HCT116 (cell line): ENCODE data around the gene LDLR. TPM values are rescaled to one million over a fixed set of nuclear protein-coding genes. Genes with fewer than 3 reads are reported as not detected.

Source experiments
- ATAC-seq: fragments of 200-7000 bp; cut with Tn5 transposase; 2 replicates; pipeline ENCODE4 v1.9.1; 2020; ENCODE audit warnings: mild to moderate bottlenecking, moderate library complexity
- BruUV-seq: library from RNA; stranded (reverse); fragments of 400-500 nt; replicated peaks from 2 replicates; lab custom pipeline; 2021; lab: Mats Ljungman, UMichigan
- CTCF ChIA-PET: fragments of 300-600 bp; sonication (Branson Sonifier 250); formaldehyde crosslinking; loops from one replicate; lab custom pipeline; 2021; ENCODE audit warnings: antibody characterized with exemption; lab: Charles Lee
- POLR2A ChIA-PET: fragments of 300-600, 350-600 bp; sonication (Branson Sonifier 250); formaldehyde crosslinking; loops from one replicate; lab custom pipeline; 2021; ENCODE audit warnings: antibody characterized with exemption; lab: Charles Lee
- RAD21 ChIA-PET, 2 experiments: fragments of 300-600 bp; sonication (Branson Sonifier 250); formaldehyde crosslinking; loops; one replicate each; lab custom pipeline; 2023; ENCODE audit warnings: low total read pairs in 2 of 2; ENCODE audit not compliant: uncharacterized antibody in 2 of 2, unreplicated experiment in 2 of 2, low non-redundant PET in 1 of 2; lab: Charles Lee
- DNase-seq: peaks from one replicate; pipeline ENCODE4 v3.0.0-alpha.2; 2010; ENCODE audit warnings: low read depth, low spot score
- H2AFZ ChIP-seq: fragments of 200-600 bp; shearing (Covaris generic), sonication (generic); 2 replicates; pipeline ENCODE4 v1.6.1; 2017; ENCODE audit warnings: low read depth, mixed run types, mixed read lengths, antibody characterized with exemption, low read length; ENCODE audit not compliant: poor library complexity, severe bottlenecking
- H3K27ac ChIP-seq: 2 replicates; pipeline ENCODE4 v1.5.1; 2012; ENCODE audit warnings: low read depth, low read length
- H3K27me3 ChIP-seq: fragments of 200-600 bp; sonication (generic); 2 replicates; pipeline ENCODE4 v1.6.1; 2016; ENCODE audit warnings: mixed run types, low read length, mixed read lengths; ENCODE audit not compliant: insufficient read depth
- H3K36me3 ChIP-seq, 2 experiments: fragments of 200-500 bp in 1 of 2; fragments of 200-600 bp in 1 of 2; sonication (Bioruptor generic) in 1 of 2; sonication (generic) in 1 of 2; 2 replicates each; pipeline versions ENCODE4 v1.5.1 to v1.6.1; 2014 to 2016; ENCODE audit warnings: low read length in 2 of 2, inconsistent platforms in 1 of 2, mixed read lengths in 1 of 2, mixed run types in 1 of 2; ENCODE audit not compliant: insufficient read depth in 2 of 2, control insufficient read depth in 1 of 2
- H3K4me1 ChIP-seq, 2 experiments: fragments of 200-600 bp in 1 of 2; sonication (generic) in 1 of 2; 2 replicates each; pipeline versions ENCODE4 v1.5.1 to v1.6.1; 2012 to 2017; ENCODE audit warnings: low read length in 2 of 2, inconsistent platforms in 1 of 2, mild to moderate bottlenecking in 1 of 2, mixed read lengths in 1 of 2, mixed run types in 1 of 2, moderate library complexity in 1 of 2; ENCODE audit not compliant: insufficient read depth in 2 of 2, control insufficient read depth in 1 of 2
- H3K4me2 ChIP-seq: fragments of 200-600 bp; sonication (generic); 2 replicates; pipeline ENCODE4 v1.6.1; 2017; ENCODE audit warnings: mixed run types, low read length, mixed read lengths
- H3K4me3 ChIP-seq, 2 experiments: fragments of 200-600 bp in 1 of 2; sonication (generic) in 1 of 2; replicated peaks in 1 of 2; 2 replicates each; pipeline ENCODE4 v1.5.1; 2011 to 2016; ENCODE audit warnings: low read length in 2 of 2, control low read depth in 1 of 2, low read depth in 1 of 2, mild to moderate bottlenecking in 1 of 2, mixed read lengths in 1 of 2, mixed run types in 1 of 2
- H3K79me2 ChIP-seq: fragments of 200-600 bp; sonication (generic); 2 replicates; pipeline ENCODE4 v1.6.1; 2017; ENCODE audit warnings: mild to moderate bottlenecking, mixed run types, low read length, moderate library complexity, mixed read lengths; ENCODE audit not compliant: insufficient read depth
- H3K9ac ChIP-seq: fragments of 200-600 bp; sonication (generic); 2 replicates; pipeline ENCODE4 v1.6.1; 2016; ENCODE audit warnings: low read length, mixed read lengths
- H3K9me2 ChIP-seq: fragments of 200-600 bp; sonication (generic), shearing (Covaris generic); 2 replicates; pipeline ENCODE4 v1.6.1; 2017; ENCODE audit warnings: mixed run types, mild to moderate bottlenecking, moderate library complexity; ENCODE audit not compliant: insufficient read depth
- H3K9me3 ChIP-seq, 2 experiments: fragments of 200-500 bp in 1 of 2; fragments of 200-600 bp in 1 of 2; sonication (Bioruptor generic) in 1 of 2; sonication (generic) in 1 of 2; 2 replicates each; pipeline ENCODE4 v1.6.1; 2014 to 2017; ENCODE audit warnings: low read length in 2 of 2, mixed read lengths in 2 of 2, inconsistent platforms in 1 of 2, low read depth in 1 of 2, mild to moderate bottlenecking in 1 of 2, mixed run types in 1 of 2, moderate library complexity in 1 of 2; ENCODE audit not compliant: control insufficient read depth in 1 of 2, insufficient read depth in 1 of 2
- H4K20me1 ChIP-seq: fragments of 200-600 bp; sonication (generic), shearing (Covaris generic); 2 replicates; pipeline ENCODE4 v1.6.1; 2017; ENCODE audit warnings: mixed run types, mild to moderate bottlenecking, moderate library complexity; ENCODE audit not compliant: insufficient read depth
- ATF3 ChIP-seq: IDR thresholded peaks from 2 replicates; pipeline ENCODE4 v1.6.1; 2012
- JUND ChIP-seq: IDR thresholded peaks from 2 replicates; pipeline ENCODE4 v1.6.1; 2012
- POLR2AphosphoS5 ChIP-seq: IDR thresholded peaks from 2 replicates; pipeline ENCODE4 v1.6.1; 2011; ENCODE audit warnings: mild to moderate bottlenecking, low read depth, low read length, moderate library complexity
- RAD21 ChIP-seq: IDR thresholded peaks from 2 replicates; pipeline ENCODE4 v1.6.1; 2012; ENCODE audit warnings: low read depth, mild to moderate bottlenecking
- REST ChIP-seq: IDR thresholded peaks from 2 replicates; pipeline ENCODE4 v1.6.1; 2012; ENCODE audit warnings: low read depth
- SRF ChIP-seq: IDR thresholded peaks from 2 replicates; pipeline ENCODE4 v1.6.1; 2012; ENCODE audit warnings: low read depth
- YY1 ChIP-seq: IDR thresholded peaks from 2 replicates; pipeline ENCODE4 v1.6.1; 2011; ENCODE audit warnings: low read length, low read depth, moderate library complexity, mild to moderate bottlenecking; ENCODE audit not compliant: insufficient replicate concordance; ENCODE audit errors: extremely low read depth
- intact Hi-C: fragments of 100-400 bp; cut with micrococcal nuclease; formaldehyde crosslinking; loops from 2 replicates; pipeline ENCODE4 v1.10.0; 2022
- total RNA-seq: library from RNA; stranded (reverse); gene quantifications from one replicate; pipeline ENCODE4 v1.2.1, GENCODE V29; 2021; ENCODE audit not compliant: unreplicated experiment

Gene LDLR
- total RNA-seq, 1 experiment from 2014 or later = 92.4 TPM

DNA sequence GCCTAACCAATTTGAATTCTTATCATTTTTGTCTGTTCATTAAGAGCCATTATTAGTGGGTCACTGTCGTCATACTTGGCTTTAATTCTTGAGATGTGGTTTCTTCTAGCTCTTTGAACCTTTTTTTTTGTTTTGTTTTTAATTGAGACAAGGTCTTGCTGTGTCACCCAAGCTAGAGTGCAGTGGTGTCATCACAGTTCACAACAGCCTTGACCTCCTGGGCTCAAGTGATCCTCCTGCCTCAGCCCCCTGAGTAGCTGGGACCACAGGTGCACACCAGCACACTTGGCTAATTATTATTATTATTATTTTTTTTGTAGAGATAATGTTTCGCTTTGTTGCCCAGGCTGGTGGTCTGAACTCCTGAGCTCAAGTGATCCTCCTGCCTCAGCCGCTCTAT is 25.8 kb upstream of the LDLR start:
- no peak for TF ChIP-seq ATF3
- TF ChIP-seq REST = no peak
- ATAC-seq = no peak
- POLR2A ChIA-PET = no interaction called here
- Histone ChIP-seq H3K4me3 (no peak overlapping the region), H3K9ac (no peak overlapping the region), H3K9me2 (no peaks in the 10 kb centered on the region), H3K27ac (no peak overlapping the region), H3K9me3 (no peaks in the 10 kb centered on the region; a peak in 1 of 4 replicates), H3K27me3 (no peaks in the 10 kb centered on the region), H3K4me1 (peaks cover 0 to 7% of the 10 kb centered on the region in 2 experiments; a peak in 1 of 4 replicates), H3K4me2 (no peak overlapping the region), H3K36me3 (peaks cover 9 to 22% of the 10 kb centered on the region in 2 experiments; a peak in 3 of 4 replicates), H2AFZ (no peak overlapping the region), H4K20me1 (no peaks in the 10 kb centered on the region), H3K79me2 (no peaks in the 10 kb centered on the region)
- RAD21 ChIA-PET = no interaction called here
- intact Hi-C loops = no loop called here
- BruUV-seq = no TSS peak
- no peak for DNase-seq
- CTCF ChIA-PET = no interaction called here

- ChIA-PET RAD21 (no interaction called here), CTCF (no interaction called here), POLR2A (no interaction called here)
- no peak overlapping the region for H2AFZ ChIP-seq
- H3K9me3 ChIP-seq = no peaks in the 10 kb centered on the region; a peak in 1 of 4 replicates
- H3K4me3 ChIP-seq = no peak overlapping the region
- intact Hi-C loops = no loop called here
- no peaks in the 10 kb centered on the region for H3K9me2 ChIP-seq
- peaks cover 9 to 18% of the 10 kb centered on the region in 2 experiments; a peak in 3 of 4 replicates for H3K36me3 ChIP-seq
- BruUV-seq = no TSS peak
- no peak overlapping the region for H3K27ac ChIP-seq
- TF ChIP-seq RAD21 (no peak), YY1 (no peak), SRF (no peak), JUND (no peak), POLR2AphosphoS5 (no peak)
- no peak overlapping the region for H3K9ac ChIP-seq
- H3K79me2 ChIP-seq = no peaks in the 10 kb centered on the region
- DNase-seq (no peak), ATAC-seq (no peak)
- no peaks in the 10 kb centered on the region for H4K20me1 ChIP-seq
- peaks cover 0 to 10% of the 10 kb centered on the region in 2 experiments; a peak in 1 of 4 replicates for H3K4me1 ChIP-seq
- H3K4me2 ChIP-seq = no peak overlapping the region
- no peaks in the 10 kb centered on the region for H3K27me3 ChIP-seq
Measured at GRCh38 chr19:11064831-11065303, 24.4 kb upstream of the LDLR start.
